RPMI8226 (cell line): ENCODE results near the gene AFF2.

ENCODE experiments used
- DNase-seq: peaks from one replicate; pipeline ENCODE4 v3.0.0-alpha.2; 2015

Gene AFF2

GRCh38 chrX:148500423-148501385 is at the start of gene AFF2:
Gene AFF2, plus strand, starts transcription at chrX:148500617. Its CDS starts 481 bp downstream, at chrX:148501098.
- no peak for DNase-seq

GRCh38 chrX:148457279-148457678 is 43.1 kb upstream of the AFF2 start:
- no peak for DNase-seq

DNA sequence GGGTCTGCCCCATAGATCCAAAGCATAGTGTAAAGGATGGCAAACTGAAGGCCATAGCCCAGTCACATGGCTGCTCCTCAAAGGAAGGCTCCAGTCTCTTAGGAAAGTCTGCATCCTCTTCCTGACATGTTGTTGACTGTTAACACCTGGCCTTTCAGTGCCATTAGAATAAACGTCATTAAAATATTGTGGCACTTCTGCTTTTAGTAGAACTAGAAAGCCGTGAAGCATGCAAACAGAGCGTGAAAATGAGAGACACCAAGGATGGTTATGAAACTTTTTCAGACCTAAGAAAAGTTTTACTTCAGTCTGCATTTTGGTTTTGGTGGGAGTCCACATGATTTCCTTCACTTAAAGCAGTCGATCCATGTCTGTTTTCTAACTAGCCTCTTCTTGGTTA is 41.1 kb upstream of the AFF2 start:
- no peak for DNase-seq

- DNase-seq: no peak
Measured at GRCh38 chrX:148466292-148466691, 34.1 kb upstream of the AFF2 start.

DNA sequence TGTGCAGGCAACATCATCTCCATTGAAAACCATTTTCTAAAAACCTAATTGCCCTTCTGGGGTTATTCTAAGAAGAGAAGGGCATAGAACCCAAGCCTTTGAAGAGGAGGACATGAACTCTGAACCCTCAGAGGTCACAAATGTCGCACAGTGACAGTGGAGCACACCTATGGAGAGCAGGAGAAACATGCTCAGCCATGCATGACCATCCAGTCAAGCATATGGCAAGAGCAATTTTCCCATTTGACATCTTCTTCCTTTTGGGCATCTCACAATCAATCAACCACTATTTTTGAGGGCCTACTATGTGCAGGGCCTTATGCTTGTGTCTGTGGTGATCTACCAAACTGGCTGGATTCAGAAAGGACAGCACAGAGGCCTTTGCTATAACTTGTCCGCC is 30.1 kb upstream of the AFF2 start:
- no peak for DNase-seq

- DNase-seq: no peak
Measured at GRCh38 chrX:148474030-148474429, 26.4 kb upstream of the AFF2 start.

- DNase-seq: no peak
Measured at GRCh38 chrX:148492057-148492456, 8.4 kb upstream of the AFF2 start.

GRCh38 chrX:148495176-148495575 is 5.2 kb upstream of the AFF2 start:
- no peak for DNase-seq

DNA sequence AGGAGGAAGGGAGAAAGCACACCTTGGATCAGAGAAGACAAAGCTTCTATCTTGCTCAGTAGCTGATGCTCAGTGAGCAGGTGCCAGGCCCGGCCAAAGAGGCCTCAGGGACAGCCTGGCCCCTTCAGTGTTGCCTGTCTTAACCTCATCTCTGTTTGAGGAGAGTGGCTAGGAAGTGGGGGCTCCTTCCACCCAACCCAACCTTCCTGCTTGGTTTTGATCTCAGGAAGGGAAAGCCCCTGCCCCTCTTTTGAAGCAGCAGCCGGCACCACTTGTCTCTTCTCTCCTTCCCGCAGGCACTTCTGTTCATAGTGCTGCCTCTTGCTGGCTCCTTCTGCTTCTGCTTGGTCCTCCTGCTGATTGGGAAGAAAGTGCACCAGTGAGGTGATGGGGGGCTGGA is 2.4 kb upstream of the AFF2 start:
- no peak for DNase-seq

DNA sequence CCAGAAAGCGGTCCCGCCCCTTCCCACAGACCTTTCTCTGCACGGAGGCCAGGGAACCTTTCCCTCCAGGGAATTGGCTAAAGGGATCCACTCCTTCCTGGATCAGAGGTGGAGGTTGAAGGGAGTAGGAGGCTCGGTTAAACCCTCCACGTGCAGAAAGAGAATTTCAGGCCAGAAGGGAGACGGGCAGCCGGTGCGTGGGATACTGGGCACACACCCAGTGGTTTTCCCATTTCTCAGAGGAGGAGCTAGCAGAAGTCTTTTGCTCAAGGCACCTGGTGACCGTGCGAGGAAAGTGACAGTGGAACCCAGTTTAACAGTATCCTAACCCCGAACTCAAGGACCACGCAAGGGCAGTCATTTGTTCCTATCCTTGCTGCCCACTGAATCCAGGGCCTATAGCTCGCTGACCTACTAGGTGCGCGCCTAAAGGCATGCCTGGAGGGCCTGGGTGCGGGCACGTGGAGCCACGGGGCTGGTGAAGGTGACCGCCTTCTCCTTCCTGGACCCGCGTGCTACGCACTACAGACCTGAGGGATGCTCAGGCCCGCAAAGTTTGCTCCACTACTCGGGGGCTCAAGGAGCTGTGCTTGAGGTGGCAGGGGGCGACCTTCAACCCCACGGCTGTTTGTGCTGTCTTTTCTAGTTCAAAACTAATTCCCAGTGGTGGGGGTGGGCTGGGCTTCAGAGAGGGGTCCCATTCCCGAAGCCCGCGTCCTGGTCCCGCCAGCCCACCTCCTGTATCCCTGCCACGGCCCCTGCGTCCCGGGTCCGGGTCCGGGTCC is 587 bp upstream of the AFF2 start:
- no peak for DNase-seq

GRCh38 chrX:148501386-148502066 is 1.1 kb downstream of the AFF2 start:
- no peak for DNase-seq

DNA sequence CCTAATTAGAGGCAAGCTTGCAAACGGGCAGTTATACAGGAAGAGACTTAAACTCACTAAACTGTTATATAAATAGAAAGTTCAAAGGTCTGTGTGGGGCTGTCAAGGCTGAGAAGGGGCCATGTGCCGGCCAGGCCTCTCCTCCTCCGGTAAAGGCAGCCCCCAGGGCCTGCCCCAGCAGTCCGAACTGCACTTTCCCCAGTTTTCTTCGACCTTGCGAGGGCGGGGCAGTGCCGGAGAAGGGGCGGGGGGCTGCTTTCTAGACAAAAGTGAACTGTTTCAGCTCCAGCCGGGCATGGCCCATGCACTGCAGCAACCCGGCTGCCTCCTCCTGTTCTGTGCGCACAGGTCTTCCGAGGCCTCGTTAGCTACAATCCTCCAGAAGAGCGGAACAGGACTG is 4.1 kb downstream of the AFF2 start:
- DNase-seq: no peak

DNA sequence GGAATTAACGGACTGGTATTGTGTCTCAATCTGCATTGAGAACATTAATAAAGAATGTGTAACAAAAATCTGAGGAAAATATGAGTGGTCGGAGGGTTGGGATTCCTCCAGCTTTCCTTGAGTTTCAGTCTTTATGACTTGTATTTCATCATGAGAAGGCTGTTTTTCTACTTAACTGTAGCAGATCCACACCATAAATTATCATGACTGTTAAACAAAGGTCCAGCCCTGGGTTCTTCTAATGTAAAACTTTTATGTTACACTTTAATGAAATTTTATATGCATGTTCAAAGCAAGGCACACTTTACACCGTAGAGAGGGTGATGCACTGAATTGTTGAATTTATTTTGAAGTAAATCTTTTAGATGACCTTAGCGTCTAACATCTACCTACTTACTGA is 7.0 kb downstream of the AFF2 start:
- no peak for DNase-seq

DNA sequence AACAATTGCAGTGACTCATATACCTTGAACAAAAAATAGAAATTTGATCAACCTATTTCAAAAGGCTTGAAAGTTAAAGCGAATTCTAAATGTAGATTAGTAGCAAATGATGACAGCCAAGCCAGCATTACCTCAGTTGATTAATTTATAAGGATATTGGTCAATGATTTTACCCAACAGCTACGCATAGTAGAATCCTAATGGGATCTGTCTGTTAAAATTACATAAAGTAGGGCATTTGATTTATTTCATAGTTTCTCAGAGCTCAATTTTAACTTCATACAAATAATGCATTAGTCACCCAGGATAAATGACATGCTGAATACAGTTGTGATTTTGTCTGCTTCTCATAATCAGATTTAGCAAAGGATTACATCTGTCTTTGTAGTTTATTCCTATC is 12.0 kb downstream of the AFF2 start:
- DNase-seq: no peak

- DNase-seq: no peak
Measured at GRCh38 chrX:148513661-148514060, 13.2 kb downstream of the AFF2 start.

DNA sequence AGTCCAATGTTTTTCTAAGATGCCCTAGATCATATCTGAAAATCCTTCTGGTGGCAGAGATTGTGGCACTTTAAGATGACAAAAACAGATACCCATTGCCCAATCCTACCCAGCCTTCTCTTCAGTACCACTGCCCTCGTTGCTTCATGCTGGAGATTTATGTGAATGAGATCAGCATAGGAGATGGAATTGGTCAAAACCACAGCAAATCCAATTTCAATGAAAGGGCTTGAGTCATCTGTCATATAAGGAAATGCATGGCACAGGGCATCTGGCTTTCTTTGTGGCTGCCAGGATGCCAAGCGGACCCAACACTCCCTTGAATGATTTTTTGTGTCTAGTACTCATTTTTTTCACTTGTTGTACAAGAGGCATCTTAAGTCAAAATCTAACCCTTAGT is 16.8 kb downstream of the AFF2 start:
- DNase-seq: no peak

- DNase-seq: no peak
Measured at GRCh38 chrX:148522006-148522405, 21.6 kb downstream of the AFF2 start.

- DNase-seq: no peak
Measured at GRCh38 chrX:148523303-148524080, 23.1 kb downstream of the AFF2 start.

GRCh38 chrX:148530464-148531077 is 30.2 kb downstream of the AFF2 start:
- DNase-seq: peak; percentile 7

DNA sequence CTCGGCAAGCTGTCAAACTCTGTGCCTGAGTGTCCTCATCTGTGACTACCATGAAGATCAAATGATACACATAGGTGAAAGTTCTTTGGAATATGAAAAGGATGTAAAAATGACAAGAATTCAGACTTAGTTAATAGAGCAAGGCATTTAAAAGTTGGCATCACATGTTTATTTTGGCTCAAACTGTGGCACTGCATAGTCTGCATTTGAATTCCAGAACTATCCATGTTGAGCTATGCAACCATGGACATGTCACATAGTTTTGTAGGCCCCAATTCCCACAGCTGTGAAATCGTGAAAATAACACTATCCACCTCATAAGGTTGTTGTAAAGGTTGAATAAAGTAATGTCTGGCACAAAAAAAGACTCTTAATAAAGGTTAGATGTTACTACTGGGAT is 33.9 kb downstream of the AFF2 start:
- no peak for DNase-seq

GRCh38 chrX:148535639-148536038 is 35.2 kb downstream of the AFF2 start:
- DNase-seq: no peak

DNA sequence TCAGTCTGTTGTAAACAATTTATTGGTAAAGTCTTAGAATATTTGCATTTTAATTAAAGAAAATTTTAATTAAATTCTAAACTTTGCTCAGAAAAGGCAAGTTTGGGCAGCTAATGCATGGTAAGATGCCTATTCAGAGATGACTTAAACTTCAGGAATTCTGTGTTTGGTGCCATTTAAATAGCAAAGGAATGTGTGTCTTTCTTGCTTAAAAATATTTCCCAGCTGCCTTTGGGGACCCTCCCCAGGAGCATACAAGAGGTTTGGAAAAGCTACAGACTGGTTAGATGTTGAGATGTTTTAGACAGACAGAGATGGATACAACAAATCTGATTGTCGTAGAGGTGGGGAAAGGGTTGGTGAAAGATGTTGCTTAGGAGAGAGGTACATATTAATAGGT is 36.5 kb downstream of the AFF2 start:
- DNase-seq: no peak
